ENCODE measurements around the gene CCDC134.

CCDC134 gene

DNA sequence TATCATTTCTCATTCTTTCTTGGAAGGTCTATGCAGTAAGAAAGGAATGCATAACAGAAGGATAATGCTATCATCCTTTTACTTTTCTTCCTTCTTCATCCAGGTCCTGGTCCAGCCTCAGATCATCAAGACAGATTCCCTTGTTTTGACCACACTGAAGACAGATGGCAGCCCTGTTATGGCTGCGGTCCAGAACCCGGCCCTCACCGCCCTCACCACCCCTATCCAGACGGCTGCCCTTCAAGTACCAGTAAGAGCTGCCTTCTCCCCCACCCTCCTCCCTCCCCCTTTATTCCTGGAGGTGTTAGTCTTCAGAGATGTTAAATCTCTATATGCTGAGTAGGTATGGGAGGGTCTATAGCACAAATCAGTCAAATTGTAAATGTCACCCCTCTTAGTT is 70.3 kb downstream of the CCDC134 start:
- no peak overlapping the region for H3K27ac ChIP-seq
- no peak for DNase-seq (ENCODE audit: low read depth, low spot score)

DNA sequence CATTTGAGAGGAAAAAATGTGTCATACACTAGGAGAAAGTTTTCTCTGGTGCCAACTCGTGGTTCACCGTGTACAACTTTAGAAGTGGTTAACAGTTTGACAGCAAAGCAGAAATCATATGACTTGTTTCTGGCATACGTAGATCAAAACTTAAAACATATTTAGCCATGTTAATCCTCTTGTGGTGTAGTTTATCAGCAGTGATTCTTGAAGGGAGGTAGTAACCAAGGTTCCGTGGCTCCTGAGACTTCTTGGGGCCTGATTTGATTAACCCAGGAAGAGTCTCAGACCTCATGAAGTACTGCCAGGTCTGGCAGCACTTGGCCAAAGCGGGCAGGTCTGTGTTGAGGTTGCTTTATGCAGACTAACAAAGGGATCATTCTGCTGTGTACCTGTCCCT is 72.9 kb downstream of the CCDC134 start:
- H3K27ac ChIP-seq = no peak overlapping the region
- no peak for DNase-seq (ENCODE audit: low read depth, low spot score)

DNA sequence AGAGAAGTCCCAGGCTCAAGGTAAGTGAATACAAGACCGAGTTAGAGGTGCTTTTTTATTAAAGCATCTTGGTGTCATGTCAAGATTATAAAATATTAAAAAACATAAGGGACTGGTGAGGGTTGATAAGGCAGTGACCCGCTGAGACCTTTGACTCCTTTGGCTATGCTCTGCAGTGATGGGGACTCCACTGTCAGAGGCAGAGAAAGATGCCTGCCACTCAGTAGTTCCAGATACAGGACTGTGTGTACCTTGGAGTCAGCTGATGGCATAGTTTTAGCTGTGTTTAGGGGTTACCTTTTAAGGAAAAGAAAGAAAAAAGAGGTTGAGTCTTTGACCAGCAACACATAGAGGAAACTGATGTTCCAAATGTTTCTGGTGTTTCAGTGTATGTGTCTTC is 73.6 kb downstream of the CCDC134 start:
- H3K27ac ChIP-seq = no peak overlapping the region
- no peak for DNase-seq (ENCODE audit: low read depth, low spot score)

DNA sequence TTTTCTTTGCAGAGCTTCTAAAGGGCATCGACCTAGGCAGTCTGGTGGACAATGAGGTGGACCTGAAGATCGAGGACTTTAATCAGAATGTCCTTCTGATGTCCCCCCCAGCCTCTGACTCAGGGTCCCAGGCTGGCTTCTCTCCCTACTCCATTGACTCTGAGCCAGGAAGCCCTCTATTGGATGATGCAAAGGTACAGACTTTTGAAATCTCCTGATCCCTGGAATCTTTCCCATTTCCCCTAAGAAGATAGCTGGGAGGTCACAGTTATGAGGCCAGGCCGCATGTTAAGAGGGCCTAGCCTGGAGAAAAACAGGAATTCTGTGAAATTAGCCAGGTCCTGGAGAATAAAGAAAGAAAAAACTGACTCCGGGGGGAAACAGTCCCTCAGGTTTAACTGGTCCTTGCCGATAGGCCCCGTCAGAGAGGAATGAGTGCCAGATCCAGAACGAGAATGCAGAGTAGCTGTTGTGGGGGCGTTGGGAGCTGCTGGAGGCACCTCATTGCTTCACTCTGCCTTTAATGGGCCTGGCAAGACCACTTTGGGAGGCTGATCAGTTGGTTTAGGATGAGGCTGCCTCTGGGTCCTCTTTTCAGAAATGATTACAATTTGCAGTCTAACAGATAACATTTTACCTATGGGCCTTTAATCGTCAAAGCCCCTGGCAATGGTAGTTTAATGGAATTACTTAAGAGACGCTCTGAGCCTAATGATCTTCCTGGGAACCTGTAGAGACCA is 75.2 kb downstream of the CCDC134 start:
- no peak overlapping the region for H3K27ac ChIP-seq
- no peak for DNase-seq (ENCODE audit: low read depth, low spot score)

Measured in epithelial cell of prostate (primary cell).